GM12873 (cell line): ENCODE measurements around the gene SALL1.

Experiments
- CTCF ChIP-seq: IDR thresholded peaks from 2 replicates; pipeline ENCODE4 v1.5.1; 2012; ENCODE audit warnings: low read depth, mild to moderate bottlenecking, moderate library complexity, low read length, control low read depth; ENCODE audit not compliant: insufficient read depth; ENCODE audit errors: missing control alignments

The SALL1 gene

GRCh38 chr16:51151435-51151960 is 428 bp upstream of the SALL1 start:
- no peak for TF ChIP-seq CTCF

- no peak for TF ChIP-seq CTCF
Measured at GRCh38 chr16:51150165-51150887, 744 bp downstream of the SALL1 start.

- TF ChIP-seq CTCF, result no peak
Measured at GRCh38 chr16:51149721-51150164, 1.3 kb downstream of the SALL1 start.

GRCh38 chr16:51149251-51149661 is 1.8 kb downstream of the SALL1 start:
- TF ChIP-seq CTCF, result no peak

GRCh38 chr16:51148678-51149228 is 2.3 kb downstream of the SALL1 start:
- no peak for TF ChIP-seq CTCF

GRCh38 chr16:51147776-51148677 is 3.0 kb downstream of the SALL1 start:
- no peak for TF ChIP-seq CTCF

GRCh38 chr16:51146256-51146924 is 4.7 kb downstream of the SALL1 start:
- TF ChIP-seq CTCF, result no peak
